ENCODE measurements around the gene S100Z. TPM values are rescaled to one million over a fixed set of nuclear protein-coding genes. Genes with fewer than 3 reads are reported as not detected.

S100Z gene
- total and polyA plus RNA-seq, 9 of the 15 experiments (the other 6 are each of a cell fraction or from before 2014, with no cell fraction given): 0.15 to 0.42 (median 0.20) TPM; not detected in 6

- no peak for TF ChIP-seq RAD51 (IDR thresholded peaks at IDR 0.05; ENCODE audit: borderline replicate concordance, low read depth)
- TF ChIP-seq IRF2 (CRISPR knock-in tag; IDR thresholded peaks at IDR 0.05): no peak
- TF ChIP-seq, protein P1, sequence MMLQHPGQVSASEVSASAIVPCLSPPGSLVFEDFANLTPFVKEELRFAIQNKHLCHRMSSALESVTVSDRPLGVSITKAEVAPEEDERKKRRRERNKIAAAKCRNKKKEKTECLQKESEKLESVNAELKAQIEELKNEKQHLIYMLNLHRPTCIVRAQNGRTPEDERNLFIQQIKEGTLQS (IDR thresholded peaks at IDR 0.05): no peak
- TF ChIP-seq, protein P1 (CRISPR knock-in tag; conservative IDR thresholded peaks at IDR 0.05): no peak
- TF ChIP-seq ZNF316 (IDR thresholded peaks at IDR 0.05): no peak
- TF ChIP-seq SMAD1 (IDR thresholded peaks at IDR 0.05; ENCODE audit: low read depth, low read length, partially characterized antibody): peak; percentile 23
- no peak for TF ChIP-seq MED1 (CRISPR knock-in tag; IDR thresholded peaks at IDR 0.05; ENCODE audit: borderline replicate concordance)
- TF ChIP-seq FIP1L1 (IDR thresholded peaks at IDR 0.05; ENCODE audit: low read depth, low read length, poor library complexity, severe bottlenecking): no peak
- TF ChIP-seq NUFIP1 (IDR thresholded peaks at IDR 0.05; ENCODE audit: partially characterized antibody): no peak
- TF ChIP-seq, protein P2, sequence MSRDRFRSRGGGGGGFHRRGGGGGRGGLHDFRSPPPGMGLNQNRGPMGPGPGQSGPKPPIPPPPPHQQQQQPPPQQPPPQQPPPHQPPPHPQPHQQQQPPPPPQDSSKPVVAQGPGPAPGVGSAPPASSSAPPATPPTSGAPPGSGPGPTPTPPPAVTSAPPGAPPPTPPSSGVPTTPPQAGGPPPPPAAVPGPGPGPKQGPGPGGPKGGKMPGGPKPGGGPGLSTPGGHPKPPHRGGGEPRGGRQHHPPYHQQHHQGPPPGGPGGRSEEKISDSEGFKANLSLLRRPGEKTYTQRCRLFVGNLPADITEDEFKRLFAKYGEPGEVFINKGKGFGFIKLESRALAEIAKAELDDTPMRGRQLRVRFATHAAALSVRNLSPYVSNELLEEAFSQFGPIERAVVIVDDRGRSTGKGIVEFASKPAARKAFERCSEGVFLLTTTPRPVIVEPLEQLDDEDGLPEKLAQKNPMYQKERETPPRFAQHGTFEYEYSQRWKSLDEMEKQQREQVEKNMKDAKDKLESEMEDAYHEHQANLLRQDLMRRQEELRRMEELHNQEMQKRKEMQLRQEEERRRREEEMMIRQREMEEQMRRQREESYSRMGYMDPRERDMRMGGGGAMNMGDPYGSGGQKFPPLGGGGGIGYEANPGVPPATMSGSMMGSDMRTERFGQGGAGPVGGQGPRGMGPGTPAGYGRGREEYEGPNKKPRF (IDR thresholded peaks at IDR 0.05; ENCODE audit: low read depth, low read length): no peak
- no peak for TF ChIP-seq THAP7 (CRISPR knock-in tag; IDR thresholded peaks at IDR 0.05)
- 0 out of 2 replicates have a peak, but pooled peaks have one; percentile 30 for TF ChIP-seq PKNOX1 (IDR thresholded peaks at IDR 0.05)
- TF ChIP-seq RCOR1 (IDR thresholded peaks at IDR 0.05; ENCODE audit: borderline replicate concordance in 1 of 2, low read depth in 2 of 2, low read length in 2 of 2): 0 out of 4 replicates have a peak, but pooled peaks of 1 of the 2 experiments have one; percentile 15
- no peak for TF ChIP-seq SRF (CRISPR knock-in tag; IDR thresholded peaks at IDR 0.05)
- no peak for TF ChIP-seq STAG1 (CRISPR knock-in tag; IDR thresholded peaks at IDR 0.05; ENCODE audit: borderline replicate concordance)
- TF ChIP-seq, protein P3, sequence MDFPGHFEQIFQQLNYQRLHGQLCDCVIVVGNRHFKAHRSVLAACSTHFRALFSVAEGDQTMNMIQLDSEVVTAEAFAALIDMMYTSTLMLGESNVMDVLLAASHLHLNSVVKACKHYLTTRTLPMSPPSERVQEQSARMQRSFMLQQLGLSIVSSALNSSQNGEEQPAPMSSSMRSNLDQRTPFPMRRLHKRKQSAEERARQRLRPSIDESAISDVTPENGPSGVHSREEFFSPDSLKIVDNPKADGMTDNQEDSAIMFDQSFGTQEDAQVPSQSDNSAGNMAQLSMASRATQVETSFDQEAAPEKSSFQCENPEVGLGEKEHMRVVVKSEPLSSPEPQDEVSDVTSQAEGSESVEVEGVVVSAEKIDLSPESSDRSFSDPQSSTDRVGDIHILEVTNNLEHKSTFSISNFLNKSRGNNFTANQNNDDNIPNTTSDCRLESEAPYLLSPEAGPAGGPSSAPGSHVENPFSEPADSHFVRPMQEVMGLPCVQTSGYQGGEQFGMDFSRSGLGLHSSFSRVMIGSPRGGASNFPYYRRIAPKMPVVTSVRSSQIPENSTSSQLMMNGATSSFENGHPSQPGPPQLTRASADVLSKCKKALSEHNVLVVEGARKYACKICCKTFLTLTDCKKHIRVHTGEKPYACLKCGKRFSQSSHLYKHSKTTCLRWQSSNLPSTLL (IDR thresholded peaks at IDR 0.05): no peak
- TF ChIP-seq USF1 (CRISPR knock-in tag; IDR thresholded peaks at IDR 0.05): no peak
- TF ChIP-seq ZNF76 (CRISPR knock-in tag; IDR thresholded peaks at IDR 0.05; ENCODE audit: borderline replicate concordance): no peak
- TF ChIP-seq, protein P4, sequence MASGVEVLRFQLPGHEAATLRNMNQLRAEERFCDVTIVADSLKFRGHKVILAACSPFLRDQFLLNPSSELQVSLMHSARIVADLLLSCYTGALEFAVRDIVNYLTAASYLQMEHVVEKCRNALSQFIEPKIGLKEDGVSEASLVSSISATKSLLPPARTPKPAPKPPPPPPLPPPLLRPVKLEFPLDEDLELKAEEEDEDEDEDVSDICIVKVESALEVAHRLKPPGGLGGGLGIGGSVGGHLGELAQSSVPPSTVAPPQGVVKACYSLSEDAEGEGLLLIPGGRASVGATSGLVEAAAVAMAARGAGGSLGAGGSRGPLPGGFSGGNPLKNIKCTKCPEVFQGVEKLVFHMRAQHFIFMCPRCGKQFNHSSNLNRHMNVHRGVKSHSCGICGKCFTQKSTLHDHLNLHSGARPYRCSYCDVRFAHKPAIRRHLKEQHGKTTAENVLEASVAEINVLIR (CRISPR knock-in tag; IDR thresholded peaks at IDR 0.05): no peak
- TF ChIP-seq ZNF133 (CRISPR knock-in tag; IDR thresholded peaks at IDR 0.05): no peak
Observed at GRCh38 chr5:76947082-76947503, 97.3 kb downstream of the S100Z start (continued).
